Endothelial cell (in vitro differentiated cells): ENCODE results near the gene BYSL. TPM values are rescaled to one million over a fixed set of nuclear protein-coding genes. Genes with fewer than 3 reads are reported as not detected.
"Not testable (repeated sequence)": the region's sequence is repeated elsewhere in the genome, so short reads cannot be mapped to it uniquely, and the experiment has no call there.

Experiments used
- DNase-seq: peaks from one replicate; pipeline ENCODE4 v3.0.0; 2021; ENCODE audit warnings: low spot score
- H3K27ac Mint-ChIP-seq: one replicate; pipeline ENCODE4 v1.8.0; 2021; ENCODE audit warnings: mixed read lengths, inconsistent platforms; ENCODE audit not compliant: unreplicated experiment
- H3K27me3 Mint-ChIP-seq: one replicate; pipeline ENCODE4 v1.8.0; 2021; ENCODE audit warnings: mild to moderate bottlenecking, moderate library complexity, mixed read lengths, inconsistent platforms; ENCODE audit not compliant: unreplicated experiment
- H3K36me3 Mint-ChIP-seq: one replicate; pipeline ENCODE4 v1.8.0; 2021; ENCODE audit warnings: mild to moderate bottlenecking, low read depth, mixed read lengths, inconsistent platforms; ENCODE audit not compliant: unreplicated experiment
- H3K4me1 Mint-ChIP-seq: one replicate; pipeline ENCODE4 v1.8.0; 2021; ENCODE audit warnings: mild to moderate bottlenecking, mixed read lengths, inconsistent platforms; ENCODE audit not compliant: unreplicated experiment
- H3K4me3 Mint-ChIP-seq: one replicate; pipeline ENCODE4 v1.8.0; 2021; ENCODE audit warnings: mild to moderate bottlenecking, mixed read lengths, inconsistent platforms; ENCODE audit not compliant: unreplicated experiment
- H3K9me3 Mint-ChIP-seq: one replicate; pipeline ENCODE4 v1.8.0; 2021; ENCODE audit warnings: mixed read lengths, inconsistent platforms; ENCODE audit not compliant: unreplicated experiment
- total RNA-seq: library from RNA; stranded (reverse); fragmentation: NEBNext Ultra II Directional; extraction: Animal tissue kit (Norgen Biotek cat#: 25700); gene quantifications from one replicate; pipeline ENCODE4 v1.2.1, GENCODE V29; 2021; ENCODE audit not compliant: unreplicated experiment
- TF ChIP-seq, protein P1 (sequence below): fragments of 200-600 bp; sonication (generic); IDR thresholded peaks from one replicate; pipeline ENCODE4 v1.5.0; 2021; ENCODE audit warnings: antibody characterized with exemption; ENCODE audit not compliant: unreplicated experiment

The BYSL gene
- total RNA-seq, 1 donor from 2014 or later = 21.9 TPM

DNA sequence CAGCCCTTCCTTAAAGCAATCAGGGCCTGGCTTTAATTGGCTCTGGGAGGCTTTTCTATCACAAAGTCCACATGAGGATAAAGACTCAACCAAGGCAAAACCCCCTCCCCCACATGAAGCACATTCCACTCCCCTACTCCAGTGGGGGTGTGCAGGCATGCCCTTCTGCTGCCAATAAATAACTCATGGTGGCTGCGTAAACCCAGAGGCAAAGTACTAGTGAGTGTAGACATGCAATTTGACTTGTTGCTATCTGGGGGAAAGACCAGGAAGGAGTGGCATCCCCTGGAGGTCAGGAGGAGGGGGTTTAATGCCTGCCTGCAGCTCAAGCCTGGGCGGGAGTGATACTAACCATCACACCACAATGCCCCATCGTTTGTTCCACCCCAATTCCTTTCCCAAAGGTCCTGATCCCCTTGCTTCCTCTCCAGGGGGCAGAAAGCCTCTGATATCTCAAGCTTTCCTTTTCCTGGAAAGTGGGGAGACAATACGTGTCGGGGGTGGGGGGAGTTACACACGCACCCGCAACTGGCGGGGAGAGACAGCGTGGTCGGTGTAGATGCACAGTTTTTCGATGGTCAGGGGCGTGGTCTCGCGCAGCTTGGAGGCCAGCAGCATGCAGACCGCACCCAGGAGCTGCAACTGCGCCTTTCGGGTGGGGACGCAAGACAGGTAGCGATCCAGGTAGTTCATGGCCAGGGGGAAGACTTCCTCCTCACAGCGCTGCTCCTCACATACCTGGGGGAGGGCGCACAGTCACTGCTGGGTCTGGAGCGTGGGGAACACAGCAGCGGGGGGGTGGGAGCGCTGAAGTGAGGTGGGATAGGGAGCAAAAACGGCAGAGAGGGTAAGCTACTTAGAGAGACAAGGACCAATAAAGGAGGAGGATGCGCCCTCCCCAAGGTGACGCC, 18.8 kb downstream of the BYSL start:
- H3K9me3 Mint-ChIP-seq = no peaks in the 10 kb centered on the region
- peaks cover 32% of the 10 kb centered on the region for H3K4me1 Mint-ChIP-seq
- H3K27ac Mint-ChIP-seq = peak overlapping the region; percentile 80
- H3K27me3 Mint-ChIP-seq = peaks cover 6% of the 10 kb centered on the region
- H3K36me3 Mint-ChIP-seq = peaks cover 9% of the 10 kb centered on the region
- TF ChIP-seq, protein P1, sequence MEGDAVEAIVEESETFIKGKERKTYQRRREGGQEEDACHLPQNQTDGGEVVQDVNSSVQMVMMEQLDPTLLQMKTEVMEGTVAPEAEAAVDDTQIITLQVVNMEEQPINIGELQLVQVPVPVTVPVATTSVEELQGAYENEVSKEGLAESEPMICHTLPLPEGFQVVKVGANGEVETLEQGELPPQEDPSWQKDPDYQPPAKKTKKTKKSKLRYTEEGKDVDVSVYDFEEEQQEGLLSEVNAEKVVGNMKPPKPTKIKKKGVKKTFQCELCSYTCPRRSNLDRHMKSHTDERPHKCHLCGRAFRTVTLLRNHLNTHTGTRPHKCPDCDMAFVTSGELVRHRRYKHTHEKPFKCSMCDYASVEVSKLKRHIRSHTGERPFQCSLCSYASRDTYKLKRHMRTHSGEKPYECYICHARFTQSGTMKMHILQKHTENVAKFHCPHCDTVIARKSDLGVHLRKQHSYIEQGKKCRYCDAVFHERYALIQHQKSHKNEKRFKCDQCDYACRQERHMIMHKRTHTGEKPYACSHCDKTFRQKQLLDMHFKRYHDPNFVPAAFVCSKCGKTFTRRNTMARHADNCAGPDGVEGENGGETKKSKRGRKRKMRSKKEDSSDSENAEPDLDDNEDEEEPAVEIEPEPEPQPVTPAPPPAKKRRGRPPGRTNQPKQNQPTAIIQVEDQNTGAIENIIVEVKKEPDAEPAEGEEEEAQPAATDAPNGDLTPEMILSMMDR = no peak
- no peak for DNase-seq
- H3K4me3 Mint-ChIP-seq = peak overlapping the region; percentile 93

DNA sequence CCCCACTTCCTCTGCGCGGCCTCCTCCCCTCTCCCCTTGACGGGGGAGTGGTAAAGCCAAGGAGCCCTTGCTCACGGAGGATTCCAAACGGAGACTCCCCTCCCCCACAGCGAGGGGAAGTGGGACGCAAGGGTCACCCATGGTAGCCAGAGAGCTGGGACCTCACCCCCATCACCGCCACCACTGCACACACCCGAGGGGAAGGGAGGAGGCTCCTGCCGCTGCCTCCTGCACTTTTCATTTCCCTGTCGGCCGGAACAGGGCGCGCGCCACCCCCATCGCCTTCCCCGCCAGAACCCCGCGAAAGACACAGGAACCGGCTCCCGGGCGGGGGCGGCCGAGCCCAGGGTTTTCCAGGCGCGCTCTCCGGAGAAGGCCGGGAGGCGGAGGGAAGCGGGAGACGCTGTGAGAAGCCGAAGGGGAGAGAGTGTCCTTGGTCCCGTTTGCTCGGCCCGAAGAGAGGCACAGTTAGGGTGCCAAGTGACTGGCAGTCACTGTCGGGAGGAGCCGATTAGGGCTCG, 19.5 kb downstream of the BYSL start:
- H3K9me3 Mint-ChIP-seq = no peaks in the 10 kb centered on the region
- H3K36me3 Mint-ChIP-seq = peaks cover 9% of the 10 kb centered on the region
- peak overlapping the region; percentile 93 for H3K4me3 Mint-ChIP-seq
- peak overlapping the region; percentile 80 for H3K27ac Mint-ChIP-seq
- peak; percentile 46 for DNase-seq
- TF ChIP-seq, protein P1 = no peak
- peaks cover 6% of the 10 kb centered on the region for H3K27me3 Mint-ChIP-seq
- peaks cover 32% of the 10 kb centered on the region for H3K4me1 Mint-ChIP-seq

DNA sequence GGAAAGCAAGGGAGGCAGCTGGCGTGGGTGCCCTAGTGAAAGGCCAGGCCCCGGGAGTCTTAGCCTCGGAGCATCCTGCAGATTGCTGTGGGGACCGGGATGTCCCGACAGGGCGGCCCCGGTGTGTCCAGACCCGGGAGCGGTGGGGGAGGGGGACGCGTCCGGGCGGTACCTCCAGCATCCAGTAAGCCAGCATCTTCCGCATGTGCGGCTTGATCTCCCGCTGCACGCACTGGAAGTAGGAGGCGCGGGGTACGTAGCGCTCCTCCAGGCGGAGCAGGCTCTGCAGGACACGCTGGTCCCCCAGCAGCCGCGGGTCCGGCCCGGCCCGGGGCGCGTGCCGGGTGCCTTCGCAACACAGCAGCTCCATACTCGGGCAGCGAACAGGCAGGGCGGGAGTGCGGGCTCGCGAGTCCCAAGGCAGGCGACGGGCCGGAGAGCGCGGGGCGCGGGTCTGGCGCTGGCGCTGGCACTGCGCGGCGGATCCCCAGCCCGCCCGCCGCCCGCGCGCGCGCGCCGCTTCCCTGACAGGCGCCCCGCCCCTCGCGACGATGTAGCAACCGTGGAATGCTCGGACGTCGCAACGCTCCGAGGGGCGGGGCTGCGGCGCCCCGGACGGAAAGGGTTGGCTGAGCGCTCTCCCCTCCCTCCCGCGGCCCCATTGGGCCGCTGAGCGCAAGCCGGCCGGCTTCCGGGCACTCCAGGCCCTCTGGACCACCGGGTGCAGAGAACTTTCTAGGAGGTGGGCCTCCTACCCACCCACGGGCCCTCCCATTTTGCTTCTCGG, 20.2 kb downstream of the BYSL start, which contains the start of gene CCND3:
CCND3 (minus strand) TSS at position 529 of the 787 bp plus-strand sequence; CDS start at position 370, 159 bp downstream.
- H3K27ac Mint-ChIP-seq = peak within 1 kb of the TSS; percentile 80
- TF ChIP-seq, protein P1 = no peak
- no peaks in the 10 kb centered on the region for H3K9me3 Mint-ChIP-seq
- H3K4me3 Mint-ChIP-seq = peak within 1 kb of the TSS; percentile 93
- peak; percentile 76 for DNase-seq
- H3K4me1 Mint-ChIP-seq = peaks cover 31% of the 10 kb centered on the region
- H3K36me3 Mint-ChIP-seq = peaks cover 7% of the 10 kb centered on the region
- H3K27me3 Mint-ChIP-seq = peaks cover 6% of the 10 kb centered on the region

DNA sequence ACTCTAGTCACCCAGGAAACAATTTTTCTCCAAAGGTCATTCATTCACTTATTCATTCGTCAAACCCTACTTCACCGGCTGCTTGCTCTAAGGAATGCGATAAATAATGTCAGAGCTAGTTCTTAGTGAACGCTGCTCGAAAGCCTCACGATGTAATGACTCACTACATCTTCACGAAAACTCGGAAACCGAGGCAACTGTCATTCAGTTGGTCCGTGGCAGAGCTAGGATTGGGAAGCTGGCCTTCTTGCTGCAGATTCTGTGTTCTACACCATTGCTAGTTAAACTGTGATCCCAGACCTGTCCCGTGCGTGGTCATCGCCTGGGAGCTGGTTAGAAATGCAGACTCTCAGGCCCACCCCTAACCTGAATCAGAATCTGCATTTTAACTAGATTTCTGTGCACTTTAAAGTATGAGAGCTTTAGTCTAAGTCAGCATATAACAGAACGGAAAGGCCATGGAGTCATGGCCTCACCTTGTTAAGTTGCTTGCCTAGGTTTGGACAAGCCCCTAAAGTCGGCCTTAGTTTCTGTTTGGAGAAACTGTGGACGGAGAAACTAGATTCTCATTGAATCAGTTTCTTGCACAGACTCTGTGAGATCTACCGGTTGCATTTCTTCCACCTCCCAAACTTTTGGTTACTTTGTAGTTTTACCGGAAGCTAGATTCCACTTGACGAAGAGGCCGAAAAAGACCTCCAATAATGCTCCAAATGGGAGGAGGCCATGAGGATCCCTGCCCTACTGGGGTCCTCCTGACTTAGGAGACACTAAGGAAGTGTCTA, 21.0 kb downstream of the BYSL start:
- H3K36me3 Mint-ChIP-seq = peaks cover 4% of the 10 kb centered on the region
- DNase-seq = no peak
- peaks cover 6% of the 10 kb centered on the region for H3K27me3 Mint-ChIP-seq
- peaks cover 27% of the 10 kb centered on the region for H3K4me1 Mint-ChIP-seq
- TF ChIP-seq, protein P1 = no peak
- peak overlapping the region; percentile 62 for H3K27ac Mint-ChIP-seq
- H3K9me3 Mint-ChIP-seq = no peaks in the 10 kb centered on the region
- H3K4me3 Mint-ChIP-seq = peak overlapping the region; percentile 93

DNA sequence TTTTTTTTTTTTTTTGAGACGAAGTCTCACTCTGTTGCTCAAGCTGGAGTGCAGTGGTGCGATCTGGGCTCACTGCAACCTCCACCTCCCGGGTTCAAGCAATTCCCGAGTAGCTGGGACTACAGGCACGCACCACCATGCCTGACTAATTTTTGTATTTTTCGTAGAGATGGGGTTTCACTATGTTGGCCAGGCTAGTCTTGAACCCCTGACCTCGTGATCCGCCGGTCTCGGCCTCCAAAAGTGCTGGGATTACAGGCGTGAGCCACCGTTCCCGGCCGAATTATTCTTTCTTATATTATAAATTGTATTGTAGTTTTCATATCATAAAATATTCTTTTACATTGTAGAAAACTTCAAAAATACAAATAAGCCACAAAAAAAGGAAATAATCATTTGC, 21.6 kb downstream of the BYSL start:
- not testable (repeated sequence) for H3K27me3 Mint-ChIP-seq, H3K9me3 Mint-ChIP-seq, DNase-seq, H3K27ac Mint-ChIP-seq, H3K4me3 Mint-ChIP-seq, H3K36me3 Mint-ChIP-seq
- H3K4me1 Mint-ChIP-seq = peaks cover 28% of the 10 kb centered on the region
